GM12878 (cell line): ENCODE measurements around the gene PPP2R5C. TPM values are rescaled to one million over a fixed set of nuclear protein-coding genes. Genes with fewer than 3 reads are reported as not detected.

Experiments used
- ATAC-seq: fragments of 200-7000 bp; cut with Tn5 transposase; 3 replicates; pipeline ENCODE4 v1.9.1; 2020; ENCODE audit warnings: mild to moderate bottlenecking, moderate library complexity
- BruUV-seq: library from RNA; stranded (reverse); fragments of 400-500 nt; replicated peaks from 2 replicates; lab custom pipeline; 2021; lab: Mats Ljungman, UMichigan
- CTCF ChIA-PET: fragments of 300-600 bp; sonication (Branson Sonifier 250); formaldehyde crosslinking; extraction: SDS; loops from one replicate; lab custom pipeline; 2021; ENCODE audit warnings: inconsistent platforms; lab: Yijun Ruan, JAX
- POLR2A ChIA-PET: fragments of 350-600 bp; formaldehyde crosslinking; extraction: SDS; loops from one replicate; lab custom pipeline; 2021; ENCODE audit warnings: inconsistent platforms; lab: Charles Lee
- RAD21 ChIA-PET: fragments of 300-600 bp; sonication (Branson Sonifier 250); formaldehyde crosslinking; loops from one replicate; lab custom pipeline; 2023; ENCODE audit warnings: antibody characterized with exemption; ENCODE audit not compliant: unreplicated experiment; lab: Charles Lee
- SMC1A ChIA-PET: fragments of 300-600 bp; sonication (Branson Sonifier 250); formaldehyde crosslinking; loops from one replicate; lab custom pipeline; 2023; ENCODE audit not compliant: unreplicated experiment, uncharacterized antibody; lab: Charles Lee
- DNase-seq: peaks from one replicate; pipeline ENCODE4 v3.0.0-alpha.2; 2011; ENCODE audit warnings: low read depth, low spot score
- FAIRE-seq: peaks from 3 replicates; lab custom pipeline; 2011; peaks lifted over from hg19 to GRCh38; lab: Jason Lieb, UNC
- H2AFZ ChIP-seq: 2 replicates; pipeline ENCODE4 v1.6.0; 2011; ENCODE audit warnings: low read depth, low read length, control low read depth; ENCODE audit not compliant: control insufficient read depth
- H3K27ac ChIP-seq: 2 replicates; pipeline ENCODE4 v1.5.1; 2011; ENCODE audit warnings: control low read depth; ENCODE audit not compliant: control insufficient read depth, insufficient read depth
- H3K27me3 ChIP-seq, 2 experiments: replicated peaks in 1 of 2; 2 replicates each; pipeline versions ENCODE4 v1.6.0 to v1.6.1; 2011; ENCODE audit warnings: low read length in 1 of 2; ENCODE audit not compliant: control insufficient read depth in 2 of 2, insufficient read depth in 2 of 2
- H3K36me3 ChIP-seq, 2 experiments: 2 replicates each; pipeline ENCODE4 v1.5.1; 2011; ENCODE audit warnings: low read length in 1 of 2; ENCODE audit not compliant: control insufficient read depth in 2 of 2, insufficient read depth in 2 of 2
- H3K4me1 ChIP-seq: 2 replicates; pipeline ENCODE4 v1.6.1; 2011; ENCODE audit warnings: mild to moderate bottlenecking, low read length, moderate library complexity, mixed read lengths; ENCODE audit not compliant: control insufficient read depth, insufficient read depth
- H3K4me2 ChIP-seq: 2 replicates; pipeline ENCODE4 v1.6.0; 2011; ENCODE audit warnings: control low read depth; ENCODE audit not compliant: control insufficient read depth, insufficient read depth
- H3K4me3 ChIP-seq: fragments of 200-600 bp; sonication (generic); 2 replicates; pipeline ENCODE4 v1.5.1; 2016
- H3K79me2 ChIP-seq: 2 replicates; pipeline ENCODE4 v1.6.0; 2011; ENCODE audit warnings: low read length; ENCODE audit not compliant: control insufficient read depth, insufficient read depth
- H3K9ac ChIP-seq: 2 replicates; pipeline ENCODE4 v1.8.0; 2011; ENCODE audit warnings: low read length, control low read depth, mixed read lengths; ENCODE audit not compliant: control insufficient read depth, insufficient read depth
- H3K9me3 ChIP-seq: replicated peaks from 3 replicates; pipeline ENCODE4 v1.5.1; 2011; ENCODE audit warnings: mild to moderate bottlenecking, low read length; ENCODE audit not compliant: control insufficient read depth, insufficient read depth
- H4K20me1 ChIP-seq: 2 replicates; pipeline ENCODE4 v1.6.0; 2011; ENCODE audit not compliant: control insufficient read depth, insufficient read depth
- BHLHE40 ChIP-seq, 2 experiments: fragments of 450-650 bp in 1 of 2; IDR thresholded peaks; 2 replicates each; pipeline ENCODE4 v1.6.1; 2011 to 2017; ENCODE audit warnings: low read depth in 2 of 2, borderline replicate concordance in 1 of 2, improper control_type of control experiment in 1 of 2, low read length in 1 of 2, mild to moderate bottlenecking in 1 of 2
- CBFB ChIP-seq: IDR thresholded peaks from 2 replicates; pipeline ENCODE4 v1.6.1; 2016; ENCODE audit warnings: antibody characterized with exemption, low read depth
- CREM ChIP-seq: IDR thresholded peaks from 2 replicates; pipeline ENCODE4 v1.6.1; 2014; ENCODE audit warnings: antibody characterized with exemption, low read depth
- DPF2 ChIP-seq: fragments of 450-650 bp; IDR thresholded peaks from 2 replicates; pipeline ENCODE4 v1.6.1; 2017; ENCODE audit warnings: mild to moderate bottlenecking
- E4F1 ChIP-seq: fragments of 450-650 bp; IDR thresholded peaks from 2 replicates; pipeline ENCODE4 v1.6.1; 2018; ENCODE audit warnings: borderline replicate concordance, mild to moderate bottlenecking; ENCODE audit not compliant: partially characterized antibody
- EP300 ChIP-seq, 2 experiments: fragments of 150-350 bp in 1 of 2; IDR thresholded peaks; 2 replicates each; pipeline ENCODE4 v1.6.1; 2011 to 2012; ENCODE audit warnings: low read depth in 2 of 2, low read length in 2 of 2, borderline replicate concordance in 1 of 2, improper control_type of control experiment in 1 of 2, inconsistent platforms in 1 of 2; ENCODE audit not compliant: control insufficient read depth in 1 of 2
- ESRRA ChIP-seq: IDR thresholded peaks from 2 replicates; pipeline ENCODE4 v1.6.1; 2012; ENCODE audit warnings: mild to moderate bottlenecking, low read length, improper control_type of control experiment
- JUNB ChIP-seq: IDR thresholded peaks from 2 replicates; pipeline ENCODE4 v1.6.1; 2016; ENCODE audit warnings: antibody characterized with exemption, mild to moderate bottlenecking
- JUND ChIP-seq: IDR thresholded peaks from 2 replicates; pipeline ENCODE4 v1.6.1; 2012; ENCODE audit warnings: low read depth, mild to moderate bottlenecking, low read length, improper control_type of control experiment, moderate library complexity
- NRF1 ChIP-seq: conservative IDR thresholded peaks from 2 replicates; pipeline ENCODE4 v1.6.1; 2011; ENCODE audit warnings: mild to moderate bottlenecking, low read depth, low read length, improper control_type of control experiment
- SUZ12 ChIP-seq: fragments of 200-600 bp; sonication (generic); IDR thresholded peaks from one replicate; pipeline ENCODE4 v1.6.1; 2018; ENCODE audit warnings: antibody characterized with exemption, mild to moderate bottlenecking; ENCODE audit not compliant: unreplicated experiment
- WRNIP1 ChIP-seq: IDR thresholded peaks from 2 replicates; pipeline ENCODE4 v1.6.1; 2011; ENCODE audit warnings: low read depth, low read length, improper control_type of control experiment, borderline replicate concordance
- ZNF207 ChIP-seq: fragments of 450-650 bp; IDR thresholded peaks from 2 replicates; pipeline ENCODE4 v1.6.1; 2014; ENCODE audit warnings: antibody characterized with exemption, mild to moderate bottlenecking, borderline replicate concordance
- ZNF384 ChIP-seq: IDR thresholded peaks from 2 replicates; pipeline ENCODE4 v1.6.1; 2012; ENCODE audit warnings: low read depth, mild to moderate bottlenecking, low read length, improper control_type of control experiment, borderline replicate concordance
- WGBS: methylation state at CpG from one replicate; pipeline ENCODE4 v1.1.6; 2016; ENCODE audit warnings: low lambda C conversion rate; ENCODE audit not compliant: insufficient replicate concordance, insufficient coverage; ENCODE audit errors: missing lambda C conversion rate; 5-methylcytosine and 5-hydroxymethylcytosine counted together
- in situ Hi-C: fragments of 300-500 bp; cut with MboI; formaldehyde crosslinking; loops from 9 replicates; pipeline ENCODE4 v1.14.3; 2018; ENCODE audit warnings: mixed read lengths
- intact Hi-C: fragments of 100-400 bp; cut with micrococcal nuclease; formaldehyde crosslinking; loops from one replicate; pipeline ENCODE4 v1.14.2; 2022; ENCODE audit not compliant: unreplicated experiment
- polyA plus RNA-seq, 11 experiments: library from polyadenylated mRNA; depleted of rRNA in 4 of 11; unstranded in 6 of 11; stranded (reverse) in 5 of 11; fragments of >200 nt; fragmentation: Nextera tagmentation in 4 of 11; fragmentation: Illumina TruSeq in 1 of 11; extraction: Ambion mirVana in 4 of 11; extraction: Trizol in 1 of 11; gene quantifications; 1 replicate in 1 of 11; 2 replicates in 10 of 11; pipeline versions ENCODE4 v1.2.1 to v1.2.3, GENCODE V29; 2011 to 2016; ENCODE audit warnings: inconsistent platforms in 2 of 11, missing spikeins in 2 of 11, low read depth in 1 of 11
- total RNA-seq, 4 experiments: library from RNA; depleted of rRNA in 3 of 4; stranded (reverse); fragments of >200 nt in 3 of 4; fragmentation: Illumina TruSeq in 1 of 4; extraction: Trizol in 1 of 4; gene quantifications; 2 replicates each; pipeline versions ENCODE4 v1.2.1 to v1.2.3, GENCODE V29; 2013 to 2021
- TF ChIP-seq, protein P1 (sequence below): IDR thresholded peaks from 2 replicates; pipeline ENCODE4 v1.6.1; 2011; ENCODE audit warnings: borderline replicate concordance, low read depth, mild to moderate bottlenecking, moderate library complexity, mixed read lengths, low read length; ENCODE audit not compliant: insufficient read depth; ENCODE audit errors: extremely low read length
- TF ChIP-seq, protein P2 (sequence below): fragments of 150-350 bp; IDR thresholded peaks from 2 replicates; pipeline ENCODE4 v1.6.1; 2014; ENCODE audit warnings: mild to moderate bottlenecking, low read depth, low read length

Gene PPP2R5C
- total and polyA plus RNA-seq, 10 of the 15 experiments (the other 5 are each of a cell fraction or from before 2014, with no cell fraction given): 106 to 199 (median 144) TPM

- H3K27ac ChIP-seq: peak overlapping the region; percentile 99
- FAIRE-seq (peak; percentile 68), ATAC-seq (peak; percentile 77), DNase-seq (peak; percentile 68)
- ChIA-PET POLR2A (interaction anchor here (0.9 to 4.7 kb wide), 5 partner anchors 11 to 63 kb away, joined by 3 to 176 read pairs (median 4); partner anchors contain the start of gene PPP2R5C), SMC1A (interaction anchor here (0.9 to 5.6 kb wide), 10 partner anchors 9 to 124 kb away, joined by 3 to 98 read pairs (median 7); no protein-coding TSS in a partner anchor), RAD21 (interaction anchor here (1.3 to 5.4 kb wide), 7 partner anchors 12 to 92 kb away, joined by 3 to 111 read pairs (median 6); no protein-coding TSS in a partner anchor), CTCF (interaction anchor here (1.0 to 5.0 kb wide), 8 partner anchors 10 to 116 kb away, joined by 3 to 35 read pairs (median 10); no protein-coding TSS in a partner anchor)
- H3K4me1 ChIP-seq: peaks cover 63% of the 10 kb centered on the region
- peak overlapping the region; percentile 67 for H3K4me3 ChIP-seq
- no peaks in the 10 kb centered on the region for H3K27me3 ChIP-seq
- H3K4me2 ChIP-seq: peak overlapping the region; percentile 87
- H3K79me2 ChIP-seq: peaks cover 96% of the 10 kb centered on the region
- 1% methylated on average over 12 of the region's 12 CpGs for WGBS
- H2AFZ ChIP-seq: no peak overlapping the region; the same call in 1 of the 2 replicates
- in situ Hi-C loops: no loop called here
- peak overlapping the region; percentile 81 for H3K9ac ChIP-seq
- BruUV-seq: no TSS peak
- intact Hi-C loops: loop anchor here (1.0 kb wide), 1 partner anchor 13 kb away; no protein-coding TSS in a partner anchor
- peaks cover 4 to 10% of the 10 kb centered on the region in 2 experiments for H3K36me3 ChIP-seq
- no peaks in the 10 kb centered on the region for H3K9me3 ChIP-seq
- no peaks in the 10 kb centered on the region for H4K20me1 ChIP-seq
- no peak for TF ChIP-seq E4F1
- no peak for TF ChIP-seq ESRRA
- TF ChIP-seq BHLHE40 (IDR thresholded peaks at IDR 0.05; ENCODE audit: borderline replicate concordance in 1 of 2, low read depth in 2 of 2, low read length in 1 of 2): 0 out of 4 replicates have a peak, but pooled peaks of 1 of the 2 experiments have one; percentile 8
- TF ChIP-seq SUZ12: no peak
- no peak for TF ChIP-seq JUND
- no peak for TF ChIP-seq ZNF207
- peak; percentile 57; the same call in 1 of the 2 replicates for TF ChIP-seq CBFB
- peak; percentile 38; the same call in 1 of the 2 replicates for TF ChIP-seq CREM
- TF ChIP-seq WRNIP1: no peak
- TF ChIP-seq NRF1: no peak
- TF ChIP-seq, protein P1, sequence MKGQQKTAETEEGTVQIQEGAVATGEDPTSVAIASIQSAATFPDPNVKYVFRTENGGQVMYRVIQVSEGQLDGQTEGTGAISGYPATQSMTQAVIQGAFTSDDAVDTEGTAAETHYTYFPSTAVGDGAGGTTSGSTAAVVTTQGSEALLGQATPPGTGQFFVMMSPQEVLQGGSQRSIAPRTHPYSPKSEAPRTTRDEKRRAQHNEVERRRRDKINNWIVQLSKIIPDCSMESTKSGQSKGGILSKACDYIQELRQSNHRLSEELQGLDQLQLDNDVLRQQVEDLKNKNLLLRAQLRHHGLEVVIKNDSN: no peak
- no peak for TF ChIP-seq JUNB
- peak; percentile 48; the same call in 1 of the 2 replicates for TF ChIP-seq DPF2
- TF ChIP-seq ZNF384: no peak
- TF ChIP-seq, protein P2, sequence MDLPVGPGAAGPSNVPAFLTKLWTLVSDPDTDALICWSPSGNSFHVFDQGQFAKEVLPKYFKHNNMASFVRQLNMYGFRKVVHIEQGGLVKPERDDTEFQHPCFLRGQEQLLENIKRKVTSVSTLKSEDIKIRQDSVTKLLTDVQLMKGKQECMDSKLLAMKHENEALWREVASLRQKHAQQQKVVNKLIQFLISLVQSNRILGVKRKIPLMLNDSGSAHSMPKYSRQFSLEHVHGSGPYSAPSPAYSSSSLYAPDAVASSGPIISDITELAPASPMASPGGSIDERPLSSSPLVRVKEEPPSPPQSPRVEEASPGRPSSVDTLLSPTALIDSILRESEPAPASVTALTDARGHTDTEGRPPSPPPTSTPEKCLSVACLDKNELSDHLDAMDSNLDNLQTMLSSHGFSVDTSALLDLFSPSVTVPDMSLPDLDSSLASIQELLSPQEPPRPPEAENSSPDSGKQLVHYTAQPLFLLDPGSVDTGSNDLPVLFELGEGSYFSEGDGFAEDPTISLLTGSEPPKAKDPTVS: no peak
- TF ChIP-seq EP300 (IDR thresholded peaks at IDR 0.05; ENCODE audit: borderline replicate concordance in 1 of 2, control insufficient read depth in 1 of 2, low read depth in 2 of 2, low read length in 2 of 2): 0 out of 4 replicates have a peak, but pooled peaks of 1 of the 2 experiments have one; percentile 32
These were observed 62.1 kb downstream of the PPP2R5C start for GRCh38 chr14:101823511-101824120.
